CD4-positive, CD25-positive, alpha-beta regulatory T cell (primary cell): ENCODE results near the gene TM9SF1. TPM values are rescaled to one million over a fixed set of nuclear protein-coding genes. Genes with fewer than 3 reads are reported as not detected.

Source experiments
- ATAC-seq, 2 donors: fragments of 150-1000 bp; cut with Tn5 transposase; one replicate each; pipeline ENCODE4 v1.10.0; 2021; ENCODE audit warnings: low read depth in 2 of 2, moderate number of reproducible peaks in 2 of 2, moderate library complexity in 1 of 2
- DNase-seq, 3 donors: peaks; one replicate each; pipeline versions ENCODE4 v3.0.0 to v3.0.0-alpha.2; 2012 to 2022; ENCODE audit warnings: mixed read lengths in 1 of 3
- H3K27ac ChIP-seq: one replicate; pipeline ENCODE4 v1.7.0; 2013; ENCODE audit warnings: mild to moderate bottlenecking, low read length; ENCODE audit not compliant: insufficient read depth, poor library complexity, severe bottlenecking
- H3K27me3 ChIP-seq: one replicate; pipeline ENCODE4 v1.7.0; 2013; ENCODE audit warnings: low read length; ENCODE audit not compliant: control insufficient read depth, insufficient read depth
- H3K36me3 ChIP-seq: one replicate; pipeline ENCODE4 v1.7.0; 2013; ENCODE audit warnings: mild to moderate bottlenecking, low read length, moderate library complexity; ENCODE audit not compliant: control insufficient read depth, insufficient read depth
- H3K4me1 ChIP-seq: 2 replicates; pipeline ENCODE4 v1.7.0; 2013; ENCODE audit warnings: mild to moderate bottlenecking, low read length; ENCODE audit not compliant: insufficient read depth, control insufficient read depth, poor library complexity, severe bottlenecking
- H3K4me3 ChIP-seq: one replicate; pipeline ENCODE4 v1.7.0; 2013; ENCODE audit warnings: low read depth, mild to moderate bottlenecking, low read length, moderate library complexity
- H3K9me3 ChIP-seq, 2 experiments: 1 replicate in 1 of 2; 2 replicates in 1 of 2; pipeline ENCODE4 v1.7.0; 2013; ENCODE audit warnings: low read length in 2 of 2, mild to moderate bottlenecking in 1 of 2, moderate library complexity in 1 of 2; ENCODE audit not compliant: control insufficient read depth in 2 of 2
- H3K27ac Mint-ChIP-seq, 3 donors: one replicate each; pipeline ENCODE4 v1.8.0; 2020 to 2022; ENCODE audit warnings: mild to moderate bottlenecking in 3 of 3, mixed read lengths in 3 of 3, moderate library complexity in 2 of 3
- H3K27me3 Mint-ChIP-seq: one replicate; pipeline ENCODE4 v1.8.0; 2022; ENCODE audit warnings: mild to moderate bottlenecking, mixed read lengths
- H3K36me3 Mint-ChIP-seq: one replicate; pipeline ENCODE4 v1.8.0; 2020; ENCODE audit warnings: mixed read lengths
- H3K4me1 Mint-ChIP-seq, 4 donors: one replicate each; pipeline ENCODE4 v1.8.0; 2020 to 2022; ENCODE audit warnings: mixed read lengths in 4 of 4, mild to moderate bottlenecking in 1 of 4
- H3K4me3 Mint-ChIP-seq, 4 donors: one replicate each; pipeline ENCODE4 v1.8.0; 2020 to 2022; ENCODE audit warnings: mild to moderate bottlenecking in 4 of 4, mixed read lengths in 4 of 4, moderate library complexity in 3 of 4
- H3K9me3 Mint-ChIP-seq, 7 donors: one replicate each; pipeline ENCODE4 v1.8.0; 2020 to 2022; ENCODE audit warnings: mixed read lengths in 7 of 7, mild to moderate bottlenecking in 3 of 7, moderate library complexity in 2 of 7
- polyA plus RNA-seq, 4 donors: library from polyadenylated mRNA; unstranded; fragments of 300-500 nt; fragmentation: Illumina TruSeq; gene quantifications; one replicate each; pipeline ENCODE4 v1.2.3, GENCODE V29; 2021
- total RNA-seq: library from RNA; stranded (reverse); gene quantifications from one replicate; pipeline ENCODE4 v1.2.3, GENCODE V29; 2022

Gene TM9SF1
- total and polyA plus RNA-seq, 5 donors from 2014 or later = 20.0 to 42.3 (median 39.3) TPM

GRCh38 chr14:24184104-24184970 is 10.9 kb downstream of the TM9SF1 start:
- DNase-seq (no peak), ATAC-seq (no peak)
- Mint-ChIP-seq H3K36me3 (peaks cover 13% of the 10 kb centered on the region), H3K27me3 (peaks cover 5% of the 10 kb centered on the region), H3K9me3 (no peaks in the 10 kb centered on the region), H3K4me3 (no peak overlapping the region), H3K4me1 (peaks cover 9 to 29% (median 17%) of the 10 kb centered on the region in 4 donors), H3K27ac (no peak overlapping the region)
- Histone ChIP-seq H3K4me3 (no peak overlapping the region), H3K4me1 (peaks cover 18% of the 10 kb centered on the region), H3K36me3 (peaks cover 44% of the 10 kb centered on the region), H3K9me3 (no peaks in the 10 kb centered on the region), H3K27me3 (no peaks in the 10 kb centered on the region), H3K27ac (no peak overlapping the region)

DNA sequence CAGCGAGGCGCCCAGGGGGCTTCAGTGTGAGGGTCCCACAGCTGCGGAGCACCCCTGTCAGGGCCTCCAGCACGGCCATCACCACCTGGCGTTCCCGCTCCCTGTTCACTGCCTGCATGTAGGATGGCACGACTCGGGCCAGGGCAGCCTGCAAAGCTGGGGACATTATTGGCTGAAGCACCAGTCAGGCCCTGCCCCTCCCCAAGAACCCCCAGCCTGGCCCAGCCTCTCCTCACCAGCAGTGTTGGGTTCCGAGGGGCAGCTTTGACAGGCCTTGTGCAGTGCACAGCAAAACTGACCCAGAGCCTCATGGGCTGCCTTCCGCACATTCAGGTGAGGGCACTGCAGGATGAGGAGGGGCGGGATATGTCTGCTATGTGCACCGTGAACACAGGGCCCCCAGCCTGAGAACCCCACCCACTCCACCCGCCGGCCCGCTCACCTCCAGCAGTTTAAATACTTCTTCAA is 12.2 kb downstream of the TM9SF1 start:
- DNase-seq = no peak
- Histone ChIP-seq H3K4me3 (no peak overlapping the region), H3K27ac (no peak overlapping the region), H3K27me3 (no peaks in the 10 kb centered on the region), H3K4me1 (peaks cover 11% of the 10 kb centered on the region), H3K9me3 (no peaks in the 10 kb centered on the region), H3K36me3 (peaks cover 55% of the 10 kb centered on the region)
- Mint-ChIP-seq H3K4me3 (no peak overlapping the region), H3K27ac (no peak overlapping the region), H3K27me3 (peaks cover 4% of the 10 kb centered on the region), H3K36me3 (peaks cover 13% of the 10 kb centered on the region), H3K4me1 (peaks cover 0 to 20% (median 9%) of the 10 kb centered on the region in 4 donors), H3K9me3 (no peaks in the 10 kb centered on the region)
- no peak for ATAC-seq

DNA sequence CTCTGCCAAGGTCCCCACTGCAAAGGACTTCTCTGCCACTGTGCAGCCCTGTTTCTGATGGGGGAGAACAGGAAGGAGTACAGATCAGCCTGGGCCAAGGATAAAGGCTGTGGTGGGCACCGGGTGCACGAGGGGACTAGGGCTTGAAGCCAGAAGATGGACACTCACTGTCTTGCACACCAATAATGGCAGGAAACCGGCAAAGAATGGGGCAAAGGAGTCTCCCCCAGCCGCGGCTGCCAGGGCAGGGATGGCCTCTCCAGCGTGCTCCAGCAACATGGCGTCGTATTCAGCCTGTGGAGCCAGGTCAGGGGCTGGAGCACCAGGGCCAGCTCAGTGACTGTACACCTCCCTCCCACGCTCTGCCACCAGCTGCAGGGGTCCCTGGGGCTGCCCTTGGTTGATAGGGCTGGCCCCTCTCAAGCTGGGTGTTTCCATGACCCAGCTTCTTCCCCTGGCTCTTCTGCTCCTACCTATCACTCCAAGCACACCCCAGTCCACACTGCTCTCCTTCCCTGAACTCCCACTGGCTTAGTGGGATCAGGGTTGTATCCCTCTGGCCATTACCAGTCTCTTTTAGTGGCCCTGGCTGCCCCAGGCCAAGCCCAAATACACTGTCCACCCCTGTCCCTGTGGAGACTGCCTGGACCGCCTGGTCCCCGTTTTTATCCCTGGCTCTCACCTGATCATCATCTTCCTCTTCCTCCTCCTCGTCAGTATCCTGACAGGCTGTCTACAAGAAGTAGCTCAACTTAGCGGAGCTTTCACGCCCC is 12.9 kb downstream of the TM9SF1 start:
- H3K27ac Mint-ChIP-seq = no peak overlapping the region
- no peaks in the 10 kb centered on the region for H3K27me3 Mint-ChIP-seq
- DNase-seq (no peak), ATAC-seq (no peak)
- H3K27ac ChIP-seq = no peak overlapping the region
- H3K9me3 Mint-ChIP-seq = no peaks in the 10 kb centered on the region
- H3K36me3 ChIP-seq = peaks cover 59% of the 10 kb centered on the region
- no peaks in the 10 kb centered on the region for H3K27me3 ChIP-seq
- H3K4me1 ChIP-seq = peaks cover 3% of the 10 kb centered on the region
- no peak overlapping the region for H3K4me3 ChIP-seq
- H3K4me3 Mint-ChIP-seq = peak overlapping the region in 1 of 4 donors; percentile 58
- peaks cover 0 to 13% (median 4%) of the 10 kb centered on the region in 4 donors for H3K4me1 Mint-ChIP-seq
- no peaks in the 10 kb centered on the region for H3K9me3 ChIP-seq
- peaks cover 13% of the 10 kb centered on the region for H3K36me3 Mint-ChIP-seq

DNA sequence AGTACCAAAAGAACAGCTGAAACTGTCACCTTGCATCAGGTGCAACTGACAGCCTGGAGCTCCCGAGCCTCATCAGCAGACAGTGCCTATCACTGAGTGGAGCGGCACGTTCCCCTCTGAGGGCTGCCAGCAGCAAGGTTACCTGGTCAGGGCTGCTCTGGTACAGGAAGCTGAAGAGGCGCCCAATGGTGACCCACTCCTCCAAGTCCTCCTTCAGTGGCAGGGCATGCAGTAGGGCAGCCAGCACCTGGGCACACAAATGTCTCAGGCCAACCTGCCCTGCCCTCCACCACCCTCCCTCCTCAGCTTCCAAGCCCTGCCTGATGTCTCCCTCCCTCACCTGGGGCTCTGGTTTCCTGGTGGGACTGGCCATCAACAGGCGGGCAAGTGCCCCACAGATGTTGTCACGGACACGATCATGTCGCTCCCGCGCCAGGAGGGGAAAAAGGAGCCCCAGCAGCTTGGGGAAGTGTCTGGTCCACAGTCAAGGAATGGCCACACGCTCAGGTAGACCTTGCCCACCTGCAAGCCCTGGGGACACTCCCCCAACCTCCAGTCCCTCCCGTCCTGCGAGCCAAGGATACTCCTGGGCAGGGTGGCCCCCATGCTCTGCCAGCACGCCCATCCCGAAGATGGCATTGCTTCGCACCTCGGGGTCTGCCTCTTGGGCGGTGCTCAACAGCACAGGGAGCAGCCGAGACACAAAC is 13.7 kb downstream of the TM9SF1 start:
- no peak overlapping the region for H3K27ac Mint-ChIP-seq
- Histone ChIP-seq H3K4me1 (no peaks in the 10 kb centered on the region), H3K27me3 (no peaks in the 10 kb centered on the region), H3K9me3 (no peaks in the 10 kb centered on the region), H3K36me3 (peaks cover 61% of the 10 kb centered on the region), H3K4me3 (no peak overlapping the region), H3K27ac (no peak overlapping the region)
- H3K36me3 Mint-ChIP-seq = peaks cover 13% of the 10 kb centered on the region
- no peaks in the 10 kb centered on the region for H3K9me3 Mint-ChIP-seq
- H3K4me1 Mint-ChIP-seq = peaks cover 0 to 7% (median 3%) of the 10 kb centered on the region in 4 donors
- ATAC-seq = no peak
- no peaks in the 10 kb centered on the region for H3K27me3 Mint-ChIP-seq
- H3K4me3 Mint-ChIP-seq = peak overlapping the region in 1 of 4 donors; percentile 23
- DNase-seq = no peak

- H3K4me3 ChIP-seq = no peak overlapping the region
- H3K9me3 Mint-ChIP-seq = no peaks in the 10 kb centered on the region
- peaks cover 0 to 7% (median 3%) of the 10 kb centered on the region in 4 donors for H3K4me1 Mint-ChIP-seq
- no peak overlapping the region for H3K27ac ChIP-seq
- ATAC-seq (no peak), DNase-seq (no peak)
- no peaks in the 10 kb centered on the region for H3K27me3 Mint-ChIP-seq
- peak overlapping the region in 2 of 3 donors; percentile 43 to 51 for H3K27ac Mint-ChIP-seq
- no peaks in the 10 kb centered on the region for H3K4me1 ChIP-seq
- peak overlapping the region in 1 of 4 donors; percentile 54 for H3K4me3 Mint-ChIP-seq
- H3K27me3 ChIP-seq = no peaks in the 10 kb centered on the region
- H3K9me3 ChIP-seq = no peaks in the 10 kb centered on the region
- H3K36me3 Mint-ChIP-seq = peaks cover 15% of the 10 kb centered on the region
- peaks cover 55% of the 10 kb centered on the region for H3K36me3 ChIP-seq
Measured at GRCh38 chr14:24179961-24180796, 15.1 kb downstream of the TM9SF1 start.

DNA sequence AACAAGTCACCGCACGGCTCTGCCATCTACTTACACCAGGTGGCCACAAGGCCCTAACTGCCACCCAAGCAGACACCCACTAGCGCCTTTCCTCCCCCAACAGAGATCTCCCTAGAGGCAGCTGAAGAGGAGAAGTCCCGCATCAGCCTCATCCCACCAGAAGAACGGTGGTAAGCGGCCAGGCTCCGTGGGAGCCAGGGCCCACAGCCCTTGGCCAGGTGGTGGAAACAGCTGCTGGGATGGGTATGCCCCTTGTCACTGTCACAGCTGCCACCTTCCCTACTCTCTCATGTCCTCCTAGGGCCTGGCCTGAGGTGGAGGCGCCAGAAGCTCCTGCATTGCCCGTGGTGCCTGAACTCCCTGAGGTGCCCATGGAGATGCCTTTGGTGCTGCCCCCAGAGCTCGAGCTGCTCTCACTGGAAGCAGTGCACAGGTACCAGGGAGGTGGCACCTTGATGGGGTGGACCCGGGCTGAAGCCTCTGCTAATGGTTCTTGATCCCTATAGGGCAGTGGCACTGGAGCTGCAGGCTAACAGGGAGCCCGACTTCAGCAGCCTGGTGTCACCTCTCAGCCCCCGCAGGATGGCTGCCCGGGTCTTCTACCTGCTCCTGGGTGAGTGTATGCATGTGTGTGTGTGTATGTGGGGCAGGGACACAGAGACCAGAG is 15.8 kb downstream of the TM9SF1 start:
- H3K9me3 Mint-ChIP-seq = no peaks in the 10 kb centered on the region
- H3K9me3 ChIP-seq = no peaks in the 10 kb centered on the region
- H3K27ac ChIP-seq = no peak overlapping the region
- peaks cover 49% of the 10 kb centered on the region for H3K36me3 ChIP-seq
- no peaks in the 10 kb centered on the region for H3K27me3 Mint-ChIP-seq
- ATAC-seq (no peak), DNase-seq (no peak)
- no peaks in the 10 kb centered on the region for H3K27me3 ChIP-seq
- no peaks in the 10 kb centered on the region for H3K4me1 ChIP-seq
- H3K4me3 Mint-ChIP-seq = peak overlapping the region in 1 of 4 donors; percentile 19
- H3K4me1 Mint-ChIP-seq = peaks cover 0 to 11% (median 7%) of the 10 kb centered on the region in 4 donors
- peaks cover 21% of the 10 kb centered on the region for H3K36me3 Mint-ChIP-seq
- no peak overlapping the region for H3K4me3 ChIP-seq
- H3K27ac Mint-ChIP-seq = peak overlapping the region in 2 of 3 donors; percentile 51 to 66
